Adrenal gland (tissue), 5 donors: ENCODE data around the gene RAN.
"Not testable (repeated sequence)": the region's sequence is repeated elsewhere in the genome, so short reads cannot be mapped to it uniquely, and the experiment has no call there.

ENCODE experiments used
- CTCF ChIP-seq, 6 experiments: fragments of 450-650 bp in 4 of 6; fragments of 200-600 bp in 2 of 6; sonication (generic) in 1 of 6; IDR thresholded peaks; 1 replicate in 5 of 6; 2 replicates in 1 of 6; pipeline versions ENCODE4 v1.5.1 to v1.8.0; 2016 to 2021; ENCODE audit warnings: antibody characterized with exemption in 6 of 6, mild to moderate bottlenecking in 2 of 6, moderate library complexity in 1 of 6
- POLR2A ChIP-seq, 2 donors: fragments of 450-650 bp; IDR thresholded peaks; one replicate each; pipeline ENCODE4 v1.6.1; 2017; ENCODE audit warnings: antibody characterized with exemption in 2 of 2, mild to moderate bottlenecking in 2 of 2, moderate library complexity in 1 of 2
- donor health status: DM: no; HTN: no; CAD: no.

- TF ChIP-seq CTCF, POLR2A (IDR thresholded peaks at IDR 0.05): not testable (repeated sequence)
These were observed 23.0 kb upstream of the RAN start for GRCh38 chr12:130848785-130849305.
